ENCODE data around the gene FTL. TPM values are rescaled to one million over a fixed set of nuclear protein-coding genes. Genes with fewer than 3 reads are reported as not detected.

Gene FTL
- total RNA-seq, 2 donors from 2014 or later = 1,824 to 3,385 TPM

GRCh38 chr19:48985711-48986110 lies 20.6 kb downstream of the FTL start:
- Histone ChIP-seq H3K36me3 (replicated peaks in 1 of 2; ENCODE audit: insufficient read depth in 1 of 2, low read depth in 2 of 2) (peaks cover 0 to 2% of the 10 kb centered on the region in 2 donors), H3K27me3 (no peaks in the 10 kb centered on the region), H3K4me3 (no peak overlapping the region), H3K4me1 (no peaks in the 10 kb centered on the region), H3K9me3 (no peaks in the 10 kb centered on the region), H3K27ac (no peak overlapping the region)
- intact Hi-C loops (cut with DNase I) = no loop called here
- DNase-seq (no peak), ATAC-seq (no peak)
- WGBS, 2 donors = 93% methylated on average over 11 of the region's 13 CpGs; no CpG with 5 or more reads in 1 of the 2 donors
- TF ChIP-seq POLR2A (IDR thresholded peaks at IDR 0.05) = no peak
- no peak for TF ChIP-seq CTCF (IDR thresholded peaks at IDR 0.05)

GRCh38 chr19:48986211-48986610 lies 21.1 kb downstream of the FTL start:
- H3K27ac ChIP-seq = no peak overlapping the region
- H3K4me1 ChIP-seq = peaks cover 2% of the 10 kb centered on the region
- ATAC-seq (no peak), DNase-seq (no peak)
- H3K9me3 ChIP-seq = no peaks in the 10 kb centered on the region
- TF ChIP-seq CTCF (IDR thresholded peaks at IDR 0.05) (no peak), POLR2A (IDR thresholded peaks at IDR 0.05) (no peak)
- no peak overlapping the region for H3K4me3 ChIP-seq
- intact Hi-C loops (cut with DNase I) = no loop called here
- WGBS, 2 donors = 90 to 100% methylated on average over 3 of the region's 3 CpGs
- no peaks in the 10 kb centered on the region for H3K27me3 ChIP-seq
- H3K36me3 ChIP-seq (replicated peaks in 1 of 2; ENCODE audit: insufficient read depth in 1 of 2, low read depth in 2 of 2) = peaks cover 0 to 2% of the 10 kb centered on the region in 2 donors

- H3K4me3 ChIP-seq = no peak overlapping the region
- H3K4me1 ChIP-seq = peaks cover 14% of the 10 kb centered on the region
- H3K27ac ChIP-seq = no peak overlapping the region
- H3K9me3 ChIP-seq = no peaks in the 10 kb centered on the region
- ATAC-seq (no peak), DNase-seq (no peak)
- H3K36me3 ChIP-seq (replicated peaks in 1 of 2; ENCODE audit: insufficient read depth in 1 of 2, low read depth in 2 of 2) = no peaks in the 10 kb centered on the region
- H3K27me3 ChIP-seq = no peaks in the 10 kb centered on the region
- WGBS, 2 donors = 82 to 85% methylated on average over 6 to 7 of the region's 7 CpGs
- no peak for TF ChIP-seq POLR2A (IDR thresholded peaks at IDR 0.05)
- no peak for TF ChIP-seq CTCF (IDR thresholded peaks at IDR 0.05)
- intact Hi-C loops (cut with DNase I) = no loop called here
These were observed 22.2 kb downstream of the FTL start for GRCh38 chr19:48987323-48987722.

- intact Hi-C loops (cut with DNase I) = no loop called here
- Histone ChIP-seq H3K4me3 (no peak overlapping the region), H3K9me3 (no peaks in the 10 kb centered on the region), H3K27ac (no peak overlapping the region), H3K36me3 (replicated peaks in 1 of 2; ENCODE audit: insufficient read depth in 1 of 2, low read depth in 2 of 2) (no peaks in the 10 kb centered on the region), H3K27me3 (no peaks in the 10 kb centered on the region), H3K4me1 (peaks cover 15% of the 10 kb centered on the region)
- no peak for TF ChIP-seq CTCF (IDR thresholded peaks at IDR 0.05)
- no peak for TF ChIP-seq POLR2A (IDR thresholded peaks at IDR 0.05)
- ATAC-seq (no peak), DNase-seq (no peak)
- WGBS, 2 donors = 89 to 95% methylated on average over 7 of the region's 7 CpGs
These were observed 23.2 kb downstream of the FTL start for GRCh38 chr19:48988286-48988685.

GRCh38 chr19:48988860-48989259 lies 23.8 kb downstream of the FTL start:
- DNase-seq (no peak), ATAC-seq (no peak)
- H3K4me3 ChIP-seq = no peak overlapping the region
- peaks cover 15% of the 10 kb centered on the region for H3K4me1 ChIP-seq
- no peaks in the 10 kb centered on the region for H3K9me3 ChIP-seq
- H3K36me3 ChIP-seq (replicated peaks in 1 of 2; ENCODE audit: insufficient read depth in 1 of 2, low read depth in 2 of 2) = no peaks in the 10 kb centered on the region
- intact Hi-C loops (cut with DNase I) = no loop called here
- no peak for TF ChIP-seq CTCF (IDR thresholded peaks at IDR 0.05)
- no peak for TF ChIP-seq POLR2A (IDR thresholded peaks at IDR 0.05)
- H3K27ac ChIP-seq = no peak overlapping the region
- 94 to 95% methylated on average over 9 of the region's 9 CpGs for WGBS, 2 donors
- H3K27me3 ChIP-seq = no peaks in the 10 kb centered on the region
